Measurements from ENCODE around the gene ATR.

- TF ChIP-seq GATA3 (IDR thresholded peaks at IDR 0.05; ENCODE audit: low read depth, low read length), result no peak
- TF ChIP-seq GATA2 (IDR thresholded peaks at IDR 0.05; ENCODE audit: low read depth, low read length), result no peak
Observed at GRCh38 chr3:142613491-142613890, 35.0 kb upstream of the ATR start.
